LNCaP clone FGC (cell line): ENCODE results near the gene XXYLT1.

Experiments
- DNase-seq: peaks from one replicate; pipeline ENCODE4 v3.0.0-alpha.2; 2011; ENCODE audit warnings: low read depth
- H3K4me3 ChIP-seq: 2 replicates; pipeline ENCODE4 v1.5.1; 2011; ENCODE audit warnings: mild to moderate bottlenecking, low read depth, low read length, control low read depth
- CTCF ChIP-seq: IDR thresholded peaks from 2 replicates; pipeline ENCODE4 v1.5.1; 2012; ENCODE audit warnings: mild to moderate bottlenecking; ENCODE audit not compliant: control insufficient read depth, insufficient read depth; ENCODE audit errors: extremely low read depth

XXYLT1 gene

GRCh38 chr3:195101001-195101583 lies 169.9 kb downstream of the XXYLT1 start:
- no peak overlapping the region for H3K4me3 ChIP-seq
- no peak for DNase-seq
- TF ChIP-seq CTCF = no peak

- no peak for DNase-seq
- no peak for TF ChIP-seq CTCF
- H3K4me3 ChIP-seq = no peak overlapping the region
Observed at GRCh38 chr3:195099951-195100785, 170.8 kb downstream of the XXYLT1 start.

- no peak overlapping the region for H3K4me3 ChIP-seq
- no peak for TF ChIP-seq CTCF
- no peak for DNase-seq
Observed at GRCh38 chr3:195098741-195099525, 172.0 kb downstream of the XXYLT1 start.

- H3K4me3 ChIP-seq = no peak overlapping the region
- no peak for DNase-seq
- TF ChIP-seq CTCF = no peak
Observed at GRCh38 chr3:195097331-195098255, 173.4 kb downstream of the XXYLT1 start.

- TF ChIP-seq CTCF = no peak
- H3K4me3 ChIP-seq = no peak overlapping the region
- peak; percentile 47 for DNase-seq
Observed at GRCh38 chr3:195096484-195097330, 174.3 kb downstream of the XXYLT1 start.
